ENCODE results near the gene TAF11L10.
"Not testable (repeated sequence)": the region's sequence is repeated elsewhere in the genome, so short reads cannot be mapped to it uniquely, and the experiment has no call there.

TAF11L10 gene

DNA sequence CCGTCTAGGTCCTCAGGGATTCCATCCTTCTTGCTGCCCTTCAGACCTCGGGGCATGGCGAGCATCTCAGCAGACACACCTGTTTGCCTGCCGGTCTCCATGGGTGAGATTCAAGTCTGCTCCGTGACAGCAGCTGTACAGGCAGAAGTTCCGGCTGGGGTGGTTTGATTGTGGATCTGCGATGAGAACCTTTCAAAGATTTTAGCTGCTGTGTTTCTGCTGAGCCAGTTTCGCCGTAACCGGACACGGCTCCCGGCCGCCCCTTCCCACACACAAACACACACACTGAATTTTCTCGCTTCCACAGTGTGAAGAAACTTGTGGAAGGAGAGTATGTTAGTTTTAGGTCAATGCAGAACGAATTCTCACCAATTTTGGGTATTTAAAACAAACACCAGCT is at the start of gene TAF11L10:
TAF11L10 (minus strand) TSS at position 101 of the 400 bp plus-strand sequence.
- not testable (repeated sequence) for DNase-seq (ENCODE audit: low read depth in 2 of 2)

DNA sequence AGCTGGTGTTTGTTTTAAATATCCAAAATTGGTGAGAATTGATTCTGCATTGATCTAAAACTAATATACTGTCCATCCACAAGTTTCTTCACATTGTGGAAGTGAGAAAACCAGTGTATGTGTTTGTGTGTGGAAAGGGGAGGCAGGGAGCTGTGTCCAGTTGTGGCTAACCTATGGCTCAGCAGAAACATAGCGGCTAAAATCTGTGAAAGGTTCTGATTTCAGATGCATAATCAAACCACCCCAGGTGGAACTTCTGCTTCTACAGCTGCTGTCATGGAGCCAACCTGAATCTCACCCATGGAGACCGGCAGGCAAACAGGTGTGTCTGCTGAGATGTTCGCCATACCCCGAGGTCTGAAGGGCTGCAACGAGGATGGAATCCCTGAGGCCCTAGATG is 36.5 kb upstream of the TAF11L10 start, which contains the start of gene TAF11L14:
TAF11L14 (plus strand) TSS at position 301 of the 400 bp plus-strand sequence.
- DNase-seq (ENCODE audit: low read depth in 2 of 2), result no peak

DNA sequence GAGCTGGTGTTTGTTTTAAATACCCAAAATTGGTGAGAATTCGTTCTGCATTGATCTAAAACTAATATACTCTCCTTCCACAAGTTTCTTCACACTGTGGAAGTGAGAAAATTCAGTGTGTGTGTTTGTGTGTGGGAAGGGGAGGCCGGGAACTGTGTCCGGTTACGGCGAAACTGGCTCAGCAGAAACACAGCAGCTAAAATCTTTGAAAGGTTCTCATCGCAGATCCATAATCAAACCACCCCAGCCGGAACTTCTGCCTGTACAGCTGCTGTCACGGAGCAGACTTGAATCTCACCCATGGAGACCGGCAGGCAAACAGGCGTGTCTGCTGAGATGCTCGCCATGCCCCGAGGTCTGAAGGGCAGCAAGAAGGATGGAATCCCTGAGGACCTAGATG is 34.2 kb upstream of the TAF11L10 start, which contains the start of gene TAF11L13:
TAF11L13 (plus strand) TSS at position 301 of the 400 bp plus-strand sequence.
- DNase-seq (ENCODE audit: low read depth in 2 of 2), result not testable (repeated sequence)

DNA sequence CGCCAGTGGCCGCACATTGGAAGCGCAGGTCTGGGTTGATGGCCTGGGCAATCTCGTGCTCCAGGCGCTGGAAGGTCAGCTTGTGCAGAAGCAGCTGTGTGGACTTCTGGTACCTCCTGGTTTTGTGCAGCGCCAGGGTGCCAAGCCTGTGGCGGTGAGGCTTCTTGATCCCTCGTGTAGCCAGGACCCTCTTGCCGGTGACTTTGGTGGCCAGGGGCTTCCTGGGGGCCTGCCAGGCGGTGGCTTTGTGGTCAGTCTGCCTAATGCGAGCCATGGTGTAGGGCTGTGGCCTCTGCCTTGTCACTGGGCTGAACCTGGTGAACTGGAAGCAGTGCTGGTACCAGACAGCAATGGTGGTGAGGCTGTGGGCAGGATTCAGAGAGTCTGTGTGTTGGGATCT is 28.1 kb upstream of the TAF11L10 start:
- DNase-seq (ENCODE audit: low read depth in 2 of 2), result no peak

DNA sequence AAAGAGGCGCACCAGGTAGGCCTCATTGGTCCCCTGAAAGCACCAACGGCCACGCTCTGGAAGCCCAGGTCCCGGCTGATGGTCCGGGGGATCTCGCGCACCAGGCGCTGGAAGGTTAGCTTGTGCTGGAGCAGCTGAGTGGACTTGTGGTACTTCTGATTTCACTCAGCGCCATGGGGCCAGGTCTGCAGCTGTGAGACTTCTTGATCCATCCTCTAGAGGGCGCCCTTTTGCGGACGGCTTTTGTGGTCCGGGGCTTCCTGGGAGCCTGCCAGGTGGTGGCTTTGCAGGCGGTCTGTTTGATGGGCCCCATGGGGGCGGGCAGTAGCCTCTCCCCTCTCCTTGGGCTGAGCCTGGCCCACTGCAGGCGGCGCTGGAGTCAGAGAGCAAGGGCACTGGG is 23.0 kb upstream of the TAF11L10 start:
- no peak for DNase-seq (ENCODE audit: low read depth in 2 of 2)

DNA sequence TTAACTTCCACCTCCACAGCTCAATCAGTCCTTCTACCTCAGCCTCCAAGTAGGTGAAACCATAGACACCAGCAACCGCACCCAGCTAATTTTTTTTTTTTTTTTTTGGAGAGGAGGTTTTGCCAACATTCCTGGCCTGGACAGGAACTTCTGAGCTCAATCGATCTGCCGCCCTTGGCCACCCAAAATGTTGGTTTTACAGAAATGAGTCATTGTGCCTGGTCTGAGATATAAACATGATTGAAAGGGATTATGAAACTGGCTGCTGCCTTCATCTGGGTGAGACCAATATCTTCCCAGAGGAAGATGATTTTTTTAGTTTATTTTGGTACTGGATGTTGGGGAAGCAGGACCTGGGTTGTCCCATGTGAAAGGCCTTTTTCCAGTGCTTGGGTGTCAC is 21.7 kb upstream of the TAF11L10 start:
- DNase-seq (ENCODE audit: low read depth in 2 of 2), result no peak

DNA sequence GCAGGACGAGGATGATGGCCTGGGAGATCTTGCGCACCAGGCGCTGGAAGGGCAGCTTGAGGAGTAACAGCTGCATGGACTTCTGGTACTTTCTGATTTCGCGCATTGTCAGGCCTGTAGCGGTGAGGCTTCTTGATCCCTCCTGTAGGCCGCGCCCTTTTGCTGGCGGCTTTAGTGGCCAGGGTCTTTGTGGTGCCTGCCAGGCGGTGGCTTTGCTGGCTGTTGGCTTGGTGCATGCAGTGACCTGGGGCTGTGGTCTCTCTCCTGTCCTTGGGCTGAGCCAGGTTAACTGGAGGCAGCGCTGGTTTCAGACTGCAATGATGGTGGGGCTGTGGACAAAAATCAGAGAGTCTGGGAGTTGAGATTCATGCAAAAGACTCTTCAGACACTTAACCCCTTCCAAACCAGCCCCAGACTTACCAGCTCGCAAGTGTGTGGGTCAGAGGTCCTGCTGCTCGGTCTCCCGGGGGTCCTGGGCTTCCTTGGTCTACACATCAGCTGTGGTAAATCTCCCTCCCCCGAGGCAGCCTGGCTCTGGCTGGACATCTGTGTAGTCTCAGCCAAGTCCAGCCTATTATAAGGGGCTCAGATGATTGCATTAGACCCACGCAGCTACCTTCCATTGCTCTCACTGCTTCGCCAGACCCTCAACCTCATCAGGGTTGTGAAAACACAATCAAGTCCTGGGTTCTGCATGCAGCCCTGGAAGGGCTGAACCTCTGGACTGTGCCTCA is 17.4 kb upstream of the TAF11L10 start:
- no peak for DNase-seq (ENCODE audit: low read depth in 2 of 2)

DNA sequence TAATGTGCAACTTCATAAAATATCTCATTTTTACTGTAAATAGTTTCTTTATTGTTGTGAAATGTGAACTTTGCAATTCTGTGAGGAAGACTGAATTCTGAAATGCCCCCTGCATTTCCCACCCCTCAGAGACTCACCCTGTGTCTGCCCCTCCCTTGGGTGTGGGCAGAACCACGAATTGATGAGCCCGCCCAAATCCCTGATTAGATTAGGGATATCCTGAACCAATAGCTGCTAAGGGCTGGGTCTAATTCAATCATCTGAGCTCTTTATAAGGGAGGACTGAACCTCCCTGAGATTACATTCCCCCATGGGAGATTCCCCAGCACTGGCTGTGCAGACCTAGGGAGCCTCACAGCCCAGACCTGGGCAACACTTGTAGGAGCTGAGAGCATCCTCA is 12.5 kb upstream of the TAF11L10 start, which contains the start of gene TAF11L12:
TAF11L12 (plus strand) TSS at position 301 of the 400 bp plus-strand sequence.
- DNase-seq (ENCODE audit: low read depth in 2 of 2), result not testable (repeated sequence)

DNA sequence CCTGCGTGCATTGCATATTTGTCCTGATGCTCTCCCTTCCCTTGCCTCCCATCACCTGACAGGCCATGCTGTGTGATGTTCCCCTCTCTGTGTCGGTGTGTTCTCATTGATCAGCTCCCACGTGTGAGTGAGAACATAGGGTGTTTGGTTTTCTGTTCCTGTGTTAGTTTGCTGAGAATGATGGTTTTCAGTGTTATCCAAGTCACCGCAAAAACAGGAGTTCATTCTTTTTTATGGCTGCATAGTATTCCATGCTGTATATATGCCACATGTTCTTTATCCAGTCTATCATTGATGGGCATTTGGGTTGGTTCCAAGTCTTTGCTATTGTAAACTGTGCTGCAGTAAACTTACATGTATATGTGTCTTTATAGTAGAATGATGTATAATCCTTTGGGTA is 9.8 kb upstream of the TAF11L10 start:
- not testable (repeated sequence) for DNase-seq (ENCODE audit: low read depth in 2 of 2)

DNA sequence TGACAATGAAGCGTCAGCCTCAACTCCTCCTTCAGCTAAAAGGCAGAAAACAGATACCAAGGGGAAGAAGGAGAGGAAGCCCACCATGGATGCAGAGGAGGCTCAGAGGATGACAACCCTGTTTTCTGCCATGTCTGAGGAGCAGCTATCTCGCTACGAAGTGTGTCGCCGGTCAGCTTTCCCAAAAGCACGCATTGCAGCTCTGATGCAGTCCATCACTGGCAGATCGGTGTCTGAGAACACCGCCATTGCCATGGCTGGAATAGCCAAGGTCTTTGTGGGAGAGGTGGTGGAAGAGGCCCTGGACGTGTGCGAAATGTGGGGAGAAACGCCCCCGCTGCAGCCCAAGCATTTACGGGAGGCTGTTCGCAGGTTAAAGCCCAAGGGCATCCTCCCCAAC is 7.3 kb upstream of the TAF11L10 start:
- DNase-seq (ENCODE audit: low read depth in 2 of 2), result no peak

DNA sequence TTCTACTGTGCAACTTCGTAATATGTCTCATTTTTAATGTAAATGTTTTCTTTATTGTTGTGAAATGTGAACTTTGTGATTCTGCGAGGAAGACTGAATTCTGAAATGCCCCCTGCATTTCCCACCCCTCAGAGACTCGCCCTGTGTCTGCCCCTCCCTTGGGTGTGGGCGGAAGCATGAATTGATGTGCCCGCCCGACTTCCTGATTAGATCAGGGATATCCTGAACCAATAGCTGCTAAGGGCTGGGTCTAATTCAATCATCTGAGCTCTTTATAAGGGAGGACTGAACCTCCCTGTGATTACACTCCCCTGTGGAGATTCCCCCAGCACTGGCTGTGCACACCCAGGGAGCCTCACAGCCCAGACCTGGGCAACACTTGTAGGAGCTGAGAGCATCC is 6.3 kb upstream of the TAF11L10 start, which contains the start of gene TAF11L11:
TAF11L11 (plus strand) TSS at position 304 of the 400 bp plus-strand sequence.
- DNase-seq (ENCODE audit: low read depth in 2 of 2), result not testable (repeated sequence)

DNA sequence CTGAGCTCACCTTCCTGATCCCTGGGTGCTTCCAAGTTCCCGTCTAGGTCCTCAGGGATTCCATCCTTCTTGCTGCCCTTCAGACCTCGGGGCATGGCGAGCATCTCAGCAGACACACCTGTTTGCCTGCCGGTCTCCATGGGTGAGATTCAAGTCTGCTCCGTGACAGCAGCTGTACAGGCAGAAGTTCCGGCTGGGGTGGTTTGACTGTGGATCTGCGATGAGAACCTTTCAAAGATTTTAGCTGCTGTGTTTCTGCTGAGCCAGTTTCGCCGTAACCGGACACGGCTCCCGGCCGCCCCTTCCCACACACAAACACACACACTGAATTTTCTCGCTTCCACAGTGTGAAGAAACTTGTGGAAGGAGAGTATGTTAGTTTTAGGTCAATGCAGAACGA is 3.4 kb downstream of the TAF11L10 start, which contains the start of gene TAF11L9:
TAF11L9 (minus strand) TSS at position 140 of the 400 bp plus-strand sequence.
- DNase-seq (ENCODE audit: low read depth in 2 of 2), result not testable (repeated sequence)

DNA sequence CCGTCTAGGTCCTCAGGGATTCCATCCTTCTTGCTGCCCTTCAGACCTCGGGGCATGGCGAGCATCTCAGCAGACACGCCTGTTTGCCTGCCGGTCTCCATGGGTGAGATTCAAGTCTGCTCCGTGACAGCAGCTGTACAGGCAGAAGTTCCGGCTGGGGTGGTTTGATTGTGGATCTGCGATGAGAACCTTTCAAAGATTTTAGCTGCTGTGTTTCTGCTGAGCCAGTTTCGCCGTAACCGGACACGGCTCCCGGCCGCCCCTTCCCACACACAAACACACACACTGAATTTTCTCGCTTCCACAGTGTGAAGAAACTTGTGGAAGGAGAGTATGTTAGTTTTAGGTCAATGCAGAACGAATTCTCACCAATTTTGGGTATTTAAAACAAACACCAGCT is 6.8 kb downstream of the TAF11L10 start, which contains the start of gene TAF11L8:
TAF11L8 (minus strand) TSS at position 101 of the 400 bp plus-strand sequence.
- DNase-seq (ENCODE audit: low read depth in 2 of 2), result not testable (repeated sequence)

DNA sequence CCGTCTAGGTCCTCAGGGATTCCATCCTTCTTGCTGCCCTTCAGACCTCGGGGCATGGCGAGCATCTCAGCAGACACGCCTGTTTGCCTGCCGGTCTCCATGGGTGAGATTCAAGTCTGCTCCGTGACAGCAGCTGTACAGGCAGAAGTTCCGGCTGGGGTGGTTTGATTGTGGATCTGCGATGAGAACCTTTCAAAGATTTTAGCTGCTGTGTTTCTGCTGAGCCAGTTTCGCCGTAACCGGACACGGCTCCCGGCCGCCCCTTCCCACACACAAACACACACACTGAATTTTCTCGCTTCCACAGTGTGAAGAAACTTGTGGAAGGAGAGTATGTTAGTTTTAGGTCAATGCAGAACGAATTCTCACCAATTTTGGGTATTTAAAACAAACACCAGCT is 12.0 kb downstream of the TAF11L10 start, which contains the start of gene TAF11L7:
TAF11L7 (minus strand) TSS at position 101 of the 400 bp plus-strand sequence.
- DNase-seq (ENCODE audit: low read depth in 2 of 2), result not testable (repeated sequence)
